Caco-2 (cell line): ENCODE results near the gene HDAC6. TPM values are rescaled to one million over a fixed set of nuclear protein-coding genes. Genes with fewer than 3 reads are reported as not detected.
"Not testable (repeated sequence)": the region's sequence is repeated elsewhere in the genome, so short reads cannot be mapped to it uniquely, and the experiment has no call there.

Experiments used
- BruUV-seq: library from RNA; stranded (reverse); fragments of 400-500 nt; replicated peaks from 2 replicates; lab custom pipeline; 2021; lab: Mats Ljungman, UMichigan
- CTCF ChIA-PET: fragments of 300-600 bp; sonication (Branson Sonifier 250); formaldehyde crosslinking; loops from one replicate; lab custom pipeline; 2022; ENCODE audit warnings: antibody characterized with exemption; lab: Charles Lee
- POLR2A ChIA-PET: fragments of 300-600 bp; sonication (Branson Sonifier 250); formaldehyde crosslinking; loops from one replicate; lab custom pipeline; 2022; ENCODE audit warnings: antibody characterized with exemption; lab: Charles Lee
- DNase-seq, 2 experiments: peaks; one replicate each; pipeline versions ENCODE4 v3.0.0 to v3.0.0-alpha.2; 2020 to 2022
- H3K27me3 ChIP-seq: replicated peaks from 2 replicates; pipeline ENCODE4 v1.6.0; 2011; ENCODE audit warnings: low read length; ENCODE audit not compliant: control insufficient read depth, insufficient read depth
- H3K36me3 ChIP-seq: 2 replicates; pipeline ENCODE4 v1.5.1; 2011; ENCODE audit warnings: low read length; ENCODE audit not compliant: control insufficient read depth, insufficient read depth
- H3K4me1 ChIP-seq: fragments of 250-450 bp; sonication (Bioruptor Pico); 2 replicates; pipeline ENCODE4 v1.5.1; 2020; ENCODE audit warnings: mild to moderate bottlenecking
- H3K4me3 ChIP-seq: 2 replicates; pipeline ENCODE4 v1.5.1; 2011; ENCODE audit warnings: low read depth, mild to moderate bottlenecking, control low read depth, low read length
- H3K9me3 ChIP-seq: fragments of 250-450 bp; sonication (Bioruptor Pico); 2 replicates; pipeline ENCODE4 v1.5.1; 2020; ENCODE audit warnings: mild to moderate bottlenecking, moderate library complexity
- H3K27ac Mint-ChIP-seq: one replicate; pipeline ENCODE4 v1.8.0; 2022; ENCODE audit warnings: mixed read lengths; ENCODE audit not compliant: unreplicated experiment
- H3K27me3 Mint-ChIP-seq: one replicate; pipeline ENCODE4 v1.8.0; 2022; ENCODE audit warnings: mixed read lengths; ENCODE audit not compliant: insufficient read depth, unreplicated experiment
- H3K36me3 Mint-ChIP-seq: one replicate; pipeline ENCODE4 v1.8.0; 2022; ENCODE audit warnings: mild to moderate bottlenecking, mixed read lengths; ENCODE audit not compliant: insufficient read depth, unreplicated experiment
- H3K4me1 Mint-ChIP-seq: one replicate; pipeline ENCODE4 v1.8.0; 2022; ENCODE audit warnings: low read depth, mixed read lengths; ENCODE audit not compliant: unreplicated experiment
- H3K4me3 Mint-ChIP-seq: one replicate; pipeline ENCODE4 v1.8.0; 2022; ENCODE audit warnings: mild to moderate bottlenecking, moderate library complexity, mixed read lengths; ENCODE audit not compliant: unreplicated experiment
- H3K9me3 Mint-ChIP-seq: one replicate; pipeline ENCODE4 v1.8.0; 2022; ENCODE audit warnings: mixed read lengths; ENCODE audit not compliant: unreplicated experiment
- CTCF ChIP-seq, 2 experiments: fragments of 200-600 bp in 1 of 2; IDR thresholded peaks; 1 replicate in 1 of 2; 2 replicates in 1 of 2; pipeline versions ENCODE4 v1.5.1 to v1.8.0; 2011 to 2022; ENCODE audit warnings: antibody characterized with exemption in 1 of 2, control low read depth in 1 of 2, inconsistent platforms in 1 of 2, low read depth in 1 of 2, low read length in 1 of 2, mild to moderate bottlenecking in 1 of 2, moderate library complexity in 1 of 2; ENCODE audit not compliant: insufficient read depth in 1 of 2, severe bottlenecking in 1 of 2, unreplicated experiment in 1 of 2
- intact Hi-C: fragments of 100-400 bp; cut with micrococcal nuclease; formaldehyde crosslinking; loops from one replicate; pipeline ENCODE4 v1.10.0; 2022; ENCODE audit not compliant: unreplicated experiment
- total RNA-seq: library from RNA; stranded (reverse); gene quantifications from 2 replicates; pipeline ENCODE4 v1.2.3, GENCODE V29; 2022

Gene HDAC6
- total RNA-seq, 1 experiment from 2014 or later = 110 TPM

- Mint-ChIP-seq H3K4me3 (no peak overlapping the region), H3K36me3 (peaks cover 16% of the 10 kb centered on the region), H3K27ac (no peak overlapping the region), H3K9me3 (no peaks in the 10 kb centered on the region), H3K27me3 (no peaks in the 10 kb centered on the region), H3K4me1 (no peaks in the 10 kb centered on the region)
- Histone ChIP-seq H3K27me3 (no peaks in the 10 kb centered on the region), H3K9me3 (no peaks in the 10 kb centered on the region), H3K4me1 (no peaks in the 10 kb centered on the region), H3K36me3 (no peaks in the 10 kb centered on the region; the same call in 1 of the 2 replicates), H3K4me3 (no peak overlapping the region)
- CTCF ChIA-PET = no interaction called here
- intact Hi-C loops = no loop called here
- DNase-seq = no peak
- no TSS peak for BruUV-seq
- no peak for TF ChIP-seq CTCF (IDR thresholded peaks at IDR 0.05; ENCODE audit: insufficient read depth in 1 of 2, low read depth in 1 of 2, low read length in 1 of 2, severe bottlenecking in 1 of 2, unreplicated experiment in 1 of 2)
- POLR2A ChIA-PET = no interaction called here
These were observed 16.2 kb downstream of the HDAC6 start for GRCh38 chrX:48818098-48818497.

DNA sequence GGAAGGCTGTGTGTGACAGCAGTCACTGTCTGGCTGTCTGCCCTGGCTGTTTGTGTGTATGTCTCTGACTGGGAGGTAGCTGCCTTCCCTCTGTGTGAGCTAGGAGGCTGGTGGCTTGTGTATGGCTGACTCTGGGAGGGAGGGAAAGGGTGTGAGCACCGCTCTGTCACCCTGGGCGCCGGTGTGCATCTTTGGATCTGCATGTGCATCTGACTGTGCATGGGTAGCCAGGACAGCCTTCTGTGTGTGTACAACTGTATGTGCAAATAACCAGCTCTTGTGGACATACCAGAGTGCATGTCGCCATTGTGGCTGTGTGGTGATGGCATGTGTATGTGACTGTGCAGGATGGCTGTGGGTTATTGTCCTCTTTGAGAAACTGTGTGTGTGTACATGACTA is 17.0 kb downstream of the HDAC6 start:
- TF ChIP-seq CTCF (IDR thresholded peaks at IDR 0.05; ENCODE audit: insufficient read depth in 1 of 2, low read depth in 1 of 2, low read length in 1 of 2, severe bottlenecking in 1 of 2, unreplicated experiment in 1 of 2) = no peak
- Mint-ChIP-seq H3K36me3 (peaks cover 16% of the 10 kb centered on the region), H3K27me3 (no peaks in the 10 kb centered on the region), H3K27ac (no peak overlapping the region), H3K9me3 (no peaks in the 10 kb centered on the region), H3K4me3 (no peak overlapping the region), H3K4me1 (no peaks in the 10 kb centered on the region)
- Histone ChIP-seq H3K4me1 (no peaks in the 10 kb centered on the region), H3K27me3 (no peaks in the 10 kb centered on the region), H3K4me3 (no peak overlapping the region), H3K9me3 (no peaks in the 10 kb centered on the region), H3K36me3 (no peaks in the 10 kb centered on the region; the same call in 1 of the 2 replicates)
- ChIA-PET POLR2A (no interaction called here), CTCF (no interaction called here)
- intact Hi-C loops = no loop called here
- no TSS peak for BruUV-seq
- DNase-seq = no peak

GRCh38 chrX:48819394-48819793 is 17.5 kb downstream of the HDAC6 start:
- H3K36me3 Mint-ChIP-seq = peaks cover 17% of the 10 kb centered on the region
- DNase-seq, H3K27me3 ChIP-seq, H3K27ac Mint-ChIP-seq, H3K9me3 Mint-ChIP-seq, H3K9me3 ChIP-seq, intact Hi-C loops, CTCF ChIA-PET, BruUV-seq, POLR2A ChIA-PET, H3K4me3 Mint-ChIP-seq, H3K4me1 Mint-ChIP-seq, H3K36me3 ChIP-seq, H3K4me1 ChIP-seq, H3K27me3 Mint-ChIP-seq, H3K4me3 ChIP-seq: not testable (repeated sequence)

DNA sequence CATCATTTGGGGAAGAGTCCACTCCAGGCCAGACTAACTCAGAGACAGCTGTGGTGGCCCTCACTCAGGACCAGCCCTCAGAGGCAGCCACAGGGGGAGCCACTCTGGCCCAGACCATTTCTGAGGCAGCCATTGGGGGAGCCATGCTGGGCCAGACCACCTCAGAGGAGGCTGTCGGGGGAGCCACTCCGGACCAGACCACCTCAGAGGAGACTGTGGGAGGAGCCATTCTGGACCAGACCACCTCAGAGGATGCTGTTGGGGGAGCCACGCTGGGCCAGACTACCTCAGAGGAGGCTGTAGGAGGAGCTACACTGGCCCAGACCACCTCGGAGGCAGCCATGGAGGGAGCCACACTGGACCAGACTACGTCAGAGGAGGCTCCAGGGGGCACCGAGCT is 21.2 kb downstream of the HDAC6 start:
- no peak for TF ChIP-seq CTCF (IDR thresholded peaks at IDR 0.05; ENCODE audit: insufficient read depth in 1 of 2, low read depth in 1 of 2, low read length in 1 of 2, severe bottlenecking in 1 of 2, unreplicated experiment in 1 of 2)
- Mint-ChIP-seq H3K4me3 (no peak overlapping the region), H3K4me1 (no peaks in the 10 kb centered on the region), H3K27me3 (no peaks in the 10 kb centered on the region), H3K36me3 (peaks cover 11% of the 10 kb centered on the region), H3K9me3 (no peaks in the 10 kb centered on the region), H3K27ac (no peak overlapping the region)
- Histone ChIP-seq H3K4me1 (no peaks in the 10 kb centered on the region), H3K27me3 (no peaks in the 10 kb centered on the region), H3K36me3 (no peaks in the 10 kb centered on the region; the same call in 1 of the 2 replicates), H3K9me3 (no peaks in the 10 kb centered on the region), H3K4me3 (no peak overlapping the region)
- BruUV-seq = TSS peak; percentile 53
- ChIA-PET POLR2A (no interaction called here), CTCF (no interaction called here)
- intact Hi-C loops = no loop called here
- DNase-seq = no peak
